ENCODE measurements around the gene XRCC6.
"Not testable (repeated sequence)": the region's sequence is repeated elsewhere in the genome, so short reads cannot be mapped to it uniquely, and the experiment has no call there.

XRCC6 gene

DNA sequence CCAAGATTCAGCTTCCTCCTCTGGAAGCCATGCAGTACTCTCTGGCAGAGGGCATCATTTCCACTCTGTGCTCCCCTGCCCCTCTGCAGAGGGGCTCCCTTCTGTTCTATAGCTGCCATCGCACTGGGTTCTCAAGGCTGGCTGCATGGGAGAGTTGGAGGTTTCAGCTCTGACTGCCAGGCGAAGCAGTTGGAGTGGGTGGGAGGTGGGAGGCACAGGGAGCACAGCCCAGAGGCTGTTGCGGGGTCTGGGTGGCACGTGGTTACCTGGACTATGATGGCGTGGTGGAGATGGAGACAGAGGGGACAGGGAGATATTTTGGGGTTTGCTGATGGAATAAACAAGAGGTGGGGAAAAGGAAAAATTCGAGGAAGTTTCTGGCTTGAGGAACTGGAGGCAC, 36.2 kb upstream of the XRCC6 start:
- H3K4me3 ChIP-seq (replicated peaks; ENCODE audit: low read depth, low read length): no peak overlapping the region
- H3K27me3 ChIP-seq (replicated peaks; ENCODE audit: control insufficient read depth, insufficient read depth, low read length): no peaks in the 10 kb centered on the region
- DNase-seq (ENCODE audit: extremely low read depth, insufficient read length): no peak
- H3K36me3 ChIP-seq (ENCODE audit: control insufficient read depth, insufficient read depth, low read length): peaks cover 1% of the 10 kb centered on the region; the same call in 1 of the 2 replicates
- TF ChIP-seq, protein P1, sequence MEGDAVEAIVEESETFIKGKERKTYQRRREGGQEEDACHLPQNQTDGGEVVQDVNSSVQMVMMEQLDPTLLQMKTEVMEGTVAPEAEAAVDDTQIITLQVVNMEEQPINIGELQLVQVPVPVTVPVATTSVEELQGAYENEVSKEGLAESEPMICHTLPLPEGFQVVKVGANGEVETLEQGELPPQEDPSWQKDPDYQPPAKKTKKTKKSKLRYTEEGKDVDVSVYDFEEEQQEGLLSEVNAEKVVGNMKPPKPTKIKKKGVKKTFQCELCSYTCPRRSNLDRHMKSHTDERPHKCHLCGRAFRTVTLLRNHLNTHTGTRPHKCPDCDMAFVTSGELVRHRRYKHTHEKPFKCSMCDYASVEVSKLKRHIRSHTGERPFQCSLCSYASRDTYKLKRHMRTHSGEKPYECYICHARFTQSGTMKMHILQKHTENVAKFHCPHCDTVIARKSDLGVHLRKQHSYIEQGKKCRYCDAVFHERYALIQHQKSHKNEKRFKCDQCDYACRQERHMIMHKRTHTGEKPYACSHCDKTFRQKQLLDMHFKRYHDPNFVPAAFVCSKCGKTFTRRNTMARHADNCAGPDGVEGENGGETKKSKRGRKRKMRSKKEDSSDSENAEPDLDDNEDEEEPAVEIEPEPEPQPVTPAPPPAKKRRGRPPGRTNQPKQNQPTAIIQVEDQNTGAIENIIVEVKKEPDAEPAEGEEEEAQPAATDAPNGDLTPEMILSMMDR (IDR thresholded peaks at IDR 0.05; ENCODE audit: insufficient read depth, low read length, poor library complexity, severe bottlenecking): no peak

DNA sequence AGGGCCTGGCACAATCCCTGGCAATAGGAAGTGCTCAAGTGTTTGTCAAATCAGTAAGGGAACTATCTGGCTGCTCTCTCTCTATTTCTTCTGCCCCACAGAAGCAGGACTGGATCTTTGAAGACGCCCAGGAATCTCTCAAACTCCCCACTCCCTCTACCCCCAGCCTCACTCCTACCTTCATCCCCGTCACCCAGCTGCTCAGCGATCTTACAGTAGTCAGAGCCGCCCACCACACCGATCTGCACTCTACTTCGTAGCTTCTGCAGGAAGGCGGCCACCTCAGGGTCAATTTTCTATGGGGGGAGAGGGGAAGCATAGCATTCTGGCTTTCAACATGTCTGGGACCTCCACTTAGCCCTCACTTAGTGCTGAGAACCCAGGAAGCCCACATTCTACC, 35.2 kb upstream of the XRCC6 start:
- H3K4me3 ChIP-seq (replicated peaks; ENCODE audit: low read depth, low read length): no peak overlapping the region
- no peak for DNase-seq (ENCODE audit: extremely low read depth, insufficient read length)
- TF ChIP-seq, protein P1 (IDR thresholded peaks at IDR 0.05; ENCODE audit: insufficient read depth, low read length, poor library complexity, severe bottlenecking): no peak
- no peaks in the 10 kb centered on the region for H3K27me3 ChIP-seq (replicated peaks; ENCODE audit: control insufficient read depth, insufficient read depth, low read length)
- peaks cover 1% of the 10 kb centered on the region; the same call in 1 of the 2 replicates for H3K36me3 ChIP-seq (ENCODE audit: control insufficient read depth, insufficient read depth, low read length)

DNA sequence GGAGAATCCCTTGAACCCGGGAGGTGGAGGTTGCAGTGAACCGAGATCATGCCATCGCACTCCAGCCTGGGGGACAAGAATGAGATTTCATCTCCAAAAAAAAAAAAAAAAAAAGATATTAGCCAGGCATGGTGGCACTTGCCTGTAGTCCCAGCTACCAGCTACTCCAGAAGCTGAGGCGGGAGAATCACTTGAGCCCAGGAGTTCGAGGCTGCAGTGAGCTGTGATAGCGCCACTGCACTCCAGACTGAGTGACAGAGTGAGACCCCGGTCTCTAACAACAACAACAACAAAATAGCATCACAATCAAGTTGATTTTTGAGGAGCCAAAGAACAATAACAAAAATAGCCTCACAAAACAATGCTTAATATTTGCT, 33.8 kb upstream of the XRCC6 start:
- peaks cover 1% of the 10 kb centered on the region; the same call in 1 of the 2 replicates for H3K36me3 ChIP-seq (ENCODE audit: control insufficient read depth, insufficient read depth, low read length)
- DNase-seq (ENCODE audit: extremely low read depth, insufficient read length): no peak
- no peaks in the 10 kb centered on the region for H3K27me3 ChIP-seq (replicated peaks; ENCODE audit: control insufficient read depth, insufficient read depth, low read length)
- TF ChIP-seq, protein P1 (IDR thresholded peaks at IDR 0.05; ENCODE audit: insufficient read depth, low read length, poor library complexity, severe bottlenecking): no peak
- H3K4me3 ChIP-seq (replicated peaks; ENCODE audit: low read depth, low read length): no peak overlapping the region

DNA sequence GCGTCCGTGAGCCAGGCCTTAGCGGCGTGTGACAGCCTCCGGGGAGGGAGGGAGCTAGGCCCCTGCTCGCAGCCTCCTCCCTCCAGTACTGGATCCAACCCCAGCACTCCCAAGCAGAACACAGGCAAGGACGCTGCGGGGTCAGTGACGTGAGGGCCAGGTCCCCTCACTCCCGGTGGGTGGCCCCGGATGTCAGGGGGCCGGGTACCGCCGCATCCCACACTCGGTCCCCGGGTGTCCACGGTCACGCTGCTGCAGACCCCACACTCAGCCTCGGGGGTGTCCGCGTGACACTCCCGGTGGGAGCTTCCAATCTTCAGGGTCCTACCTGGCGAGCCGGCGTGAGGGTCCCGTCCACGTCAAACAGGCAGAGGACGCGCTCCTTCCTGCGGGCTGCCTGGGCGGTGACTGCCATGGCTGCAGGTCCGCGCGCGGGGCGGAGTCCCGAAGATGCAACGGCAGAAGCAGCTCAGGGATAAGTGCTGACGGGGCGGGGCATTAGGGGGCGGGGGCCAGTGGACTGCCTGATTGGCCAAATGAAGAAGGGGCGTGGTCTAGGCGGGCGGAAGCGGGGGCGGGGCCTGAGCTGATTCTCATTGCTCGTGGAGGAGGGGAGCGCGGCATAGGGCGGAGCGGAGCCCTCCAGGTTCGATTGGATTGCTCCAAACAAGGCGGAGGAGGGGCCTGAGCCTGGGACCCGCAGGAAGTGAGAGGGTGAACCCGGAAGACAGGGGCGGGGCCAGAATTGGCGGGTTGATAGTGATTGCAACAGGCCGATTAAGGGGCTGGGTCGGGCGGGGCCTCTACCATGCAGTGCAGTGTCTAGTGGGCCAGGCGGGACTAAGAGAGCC, 31.5 kb upstream of the XRCC6 start, which contains the start of gene PMM1:
Gene PMM1 (minus strand): TSS at position 450 of the 851 bp plus-strand sequence. CDS start 35 bp downstream, at position 415.
- Histone ChIP-seq H3K27me3 (replicated peaks; ENCODE audit: control insufficient read depth, insufficient read depth, low read length) (no peaks in the 10 kb centered on the region), H3K4me3 (replicated peaks; ENCODE audit: low read depth, low read length) (peak within 1 kb of the TSS; percentile 96), H3K36me3 (ENCODE audit: control insufficient read depth, insufficient read depth, low read length) (peaks cover 1% of the 10 kb centered on the region; the same call in 1 of the 2 replicates)
- DNase-seq (ENCODE audit: extremely low read depth, insufficient read length): peak; percentile 100
- TF ChIP-seq, protein P1 (IDR thresholded peaks at IDR 0.05; ENCODE audit: insufficient read depth, low read length, poor library complexity, severe bottlenecking): no peak

DNA sequence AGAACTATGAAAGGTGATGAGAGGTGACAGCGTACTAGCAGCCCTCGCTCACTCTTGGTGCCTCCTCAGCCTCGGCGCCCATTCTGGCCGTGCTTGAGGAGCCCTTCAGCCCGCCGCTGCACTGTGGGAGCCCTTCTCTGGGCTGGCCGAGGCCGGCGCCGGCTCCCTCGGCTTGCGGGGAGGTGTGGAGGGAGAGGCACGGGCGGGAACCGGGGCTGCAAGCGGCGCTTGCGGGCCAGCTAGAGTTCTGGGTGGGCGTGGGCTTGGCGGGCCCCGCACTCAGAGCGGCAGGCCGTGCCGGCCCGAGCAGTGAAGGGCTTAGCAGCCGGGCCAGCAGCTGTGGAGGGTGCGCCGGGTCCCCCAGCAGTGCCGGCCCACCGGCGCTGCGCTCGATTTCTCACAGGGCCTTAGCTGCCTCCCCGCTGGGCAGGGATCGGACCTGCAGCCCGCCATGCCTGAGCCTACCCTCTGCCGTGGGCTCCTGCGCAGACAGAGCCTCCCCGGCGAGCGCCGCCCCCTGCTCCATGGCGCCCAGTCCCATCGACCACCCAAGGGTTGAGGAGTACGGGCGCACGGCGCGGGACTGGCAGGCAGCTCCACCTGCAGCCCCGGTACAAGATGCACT, 27.6 kb upstream of the XRCC6 start:
- DNase-seq (ENCODE audit: extremely low read depth, insufficient read length); H3K4me3 ChIP-seq (replicated peaks; ENCODE audit: low read depth, low read length); H3K27me3 ChIP-seq (replicated peaks; ENCODE audit: control insufficient read depth, insufficient read depth, low read length); H3K36me3 ChIP-seq (ENCODE audit: control insufficient read depth, insufficient read depth, low read length): not testable (repeated sequence)

DNA sequence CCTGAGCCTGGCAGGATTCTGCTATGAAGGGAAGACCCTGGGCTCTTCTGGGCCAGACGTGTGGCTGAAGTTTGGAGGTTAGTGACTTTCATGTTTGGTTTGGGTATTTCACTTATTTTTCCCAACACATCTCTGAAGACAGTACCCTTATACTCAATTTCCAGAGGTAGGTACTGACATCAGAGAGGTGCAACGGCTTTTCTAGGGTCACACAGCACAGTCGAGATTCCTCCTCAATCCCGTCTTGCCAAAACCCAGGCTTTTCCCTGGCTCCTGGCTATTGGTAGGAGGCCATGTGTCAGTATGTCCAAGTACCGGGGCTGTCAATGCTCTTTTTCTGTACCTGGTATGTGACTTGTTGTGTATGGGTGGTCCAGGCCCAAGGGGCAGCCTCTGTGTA, 25.4 kb upstream of the XRCC6 start:
- H3K36me3 ChIP-seq (ENCODE audit: control insufficient read depth, insufficient read depth, low read length): peaks cover 6% of the 10 kb centered on the region
- DNase-seq (ENCODE audit: extremely low read depth, insufficient read length): no peak
- TF ChIP-seq, protein P1 (IDR thresholded peaks at IDR 0.05; ENCODE audit: insufficient read depth, low read length, poor library complexity, severe bottlenecking): no peak

More for the DNA sequence above, 25.4 kb upstream of the XRCC6 start:
- H3K27me3 ChIP-seq (replicated peaks; ENCODE audit: control insufficient read depth, insufficient read depth, low read length): no peaks in the 10 kb centered on the region
- no peak overlapping the region for H3K4me3 ChIP-seq (replicated peaks; ENCODE audit: low read depth, low read length)
